Endothelial cell of umbilical vein (primary cell): Measurements from ENCODE around the gene HPS3. TPM values are rescaled to one million over a fixed set of nuclear protein-coding genes. Genes with fewer than 3 reads are reported as not detected.

Experiments used
- BruUV-seq: library from RNA; stranded (reverse); fragments of 400-500 nt; replicated peaks from 2 replicates; lab custom pipeline; 2021; lab: Mats Ljungman, UMichigan
- CTCF ChIA-PET: fragments of 300-600, 350-600 bp; sonication (Branson Sonifier 250); formaldehyde crosslinking; loops from one replicate; lab custom pipeline; 2021; ENCODE audit warnings: antibody characterized with exemption, inconsistent platforms; lab: Charles Lee
- POLR2A ChIA-PET: fragments of 300-600, 350-600 bp; sonication (Branson Sonifier 250); formaldehyde crosslinking; loops from one replicate; lab custom pipeline; 2021; ENCODE audit warnings: antibody characterized with exemption, inconsistent platforms; lab: Charles Lee
- DNase-seq: peaks from one replicate; pipeline ENCODE4 v3.0.0-alpha.2; 2011; ENCODE audit warnings: low read depth, low spot score
- FAIRE-seq: peaks from 2 replicates; lab custom pipeline; 2011; peaks lifted over from hg19 to GRCh38; lab: Jason Lieb, UNC
- H2AFZ ChIP-seq: 2 replicates; pipeline ENCODE4 v1.6.0; 2012; ENCODE audit warnings: low read depth, low read length, control low read depth, inconsistent platforms
- H3K27ac ChIP-seq: 2 replicates; pipeline ENCODE4 v1.5.1; 2011; ENCODE audit warnings: low read depth, mild to moderate bottlenecking, control low read depth, low read length, moderate library complexity; ENCODE audit not compliant: insufficient read depth
- H3K27me3 ChIP-seq, 2 experiments: 2 replicates each; pipeline versions ENCODE4 v1.6.0 to v1.6.1; 2011; ENCODE audit warnings: low read length in 2 of 2, mixed read lengths in 1 of 2; ENCODE audit not compliant: control insufficient read depth in 2 of 2, insufficient read depth in 2 of 2
- H3K36me3 ChIP-seq, 2 experiments: 2 replicates in 1 of 2; 3 replicates in 1 of 2; pipeline ENCODE4 v1.5.1; 2011; ENCODE audit warnings: low read length in 2 of 2, mild to moderate bottlenecking in 1 of 2, moderate library complexity in 1 of 2; ENCODE audit not compliant: control insufficient read depth in 2 of 2, insufficient read depth in 2 of 2; ENCODE audit errors: extremely low read depth in 1 of 2
- H3K4me1 ChIP-seq: 3 replicates; pipeline ENCODE4 v1.5.1; 2011; ENCODE audit warnings: mild to moderate bottlenecking, low read length; ENCODE audit not compliant: control insufficient read depth, insufficient read depth; ENCODE audit errors: extremely low read depth
- H3K4me2 ChIP-seq: 2 replicates; pipeline ENCODE4 v1.6.1; 2011; ENCODE audit warnings: low read length, control low read depth, mixed read lengths; ENCODE audit not compliant: insufficient read depth
- H3K4me3 ChIP-seq, 3 experiments: fragments of 200-600 bp in 1 of 3; sonication (generic), shearing (Covaris generic) in 1 of 3; replicated peaks in 1 of 3; 2 replicates each; pipeline ENCODE4 v1.5.1; 2011 to 2016; ENCODE audit warnings: control low read depth in 3 of 3, low read length in 3 of 3, mild to moderate bottlenecking in 2 of 3, inconsistent platforms in 1 of 3, low read depth in 1 of 3, moderate library complexity in 1 of 3; ENCODE audit not compliant: insufficient read depth in 1 of 3
- H3K79me2 ChIP-seq: 2 replicates; pipeline ENCODE4 v1.6.0; 2012; ENCODE audit warnings: low read length, inconsistent platforms; ENCODE audit not compliant: control insufficient read depth, insufficient read depth
- H3K9ac ChIP-seq: replicated peaks from 2 replicates; pipeline ENCODE3; 2011; ENCODE audit warnings: low read length, control low read depth; ENCODE audit not compliant: insufficient read depth; ENCODE audit errors: extremely low read depth
- H3K9me1 ChIP-seq: replicated peaks from 3 replicates; pipeline ENCODE4 v1.6.0; 2011; ENCODE audit warnings: mild to moderate bottlenecking, low read length; ENCODE audit not compliant: control insufficient read depth, insufficient read depth; ENCODE audit errors: extremely low read depth
- H3K9me3 ChIP-seq: replicated peaks from 2 replicates; pipeline ENCODE4 v1.5.1; 2012; ENCODE audit warnings: low read length, inconsistent platforms; ENCODE audit not compliant: control insufficient read depth, insufficient read depth
- H4K20me1 ChIP-seq: replicated peaks from 2 replicates; pipeline ENCODE3; 2011; ENCODE audit warnings: mild to moderate bottlenecking, low read length; ENCODE audit not compliant: control insufficient read depth, insufficient read depth; ENCODE audit errors: extremely low read depth
- EZH2 ChIP-seq: IDR thresholded peaks from 2 replicates; pipeline ENCODE4 v1.6.1; 2012; ENCODE audit warnings: borderline replicate concordance, low read depth, mild to moderate bottlenecking, moderate library complexity, low read length, inconsistent platforms; ENCODE audit not compliant: severe bottlenecking
- FOS ChIP-seq: IDR thresholded peaks from 2 replicates; pipeline ENCODE4 v1.6.1; 2011; ENCODE audit warnings: mild to moderate bottlenecking, low read length, moderate library complexity, borderline replicate concordance; ENCODE audit not compliant: insufficient read depth
- GATA2 ChIP-seq: IDR thresholded peaks from 2 replicates; pipeline ENCODE4 v1.7.0; 2011; ENCODE audit warnings: low read depth, mild to moderate bottlenecking, moderate library complexity, mixed read lengths, low read length; ENCODE audit not compliant: insufficient read length, insufficient read depth
- JUN ChIP-seq: IDR thresholded peaks from 2 replicates; pipeline ENCODE4 v1.6.1; 2011; ENCODE audit warnings: borderline replicate concordance, low read depth; ENCODE audit not compliant: insufficient read length, insufficient read depth
- MYC ChIP-seq: IDR thresholded peaks from one replicate; pipeline ENCODE4 v1.6.1; 2011; ENCODE audit warnings: mild to moderate bottlenecking, low read depth, low read length
- POLR2A ChIP-seq: IDR thresholded peaks from 2 replicates; pipeline ENCODE4 v1.6.1; 2012; ENCODE audit warnings: low read depth, mild to moderate bottlenecking, control low read depth, low read length
- POLR2AphosphoS5 ChIP-seq: IDR thresholded peaks from 2 replicates; pipeline ENCODE4 v1.6.1; 2012; ENCODE audit warnings: low read depth, mild to moderate bottlenecking, control low read depth, low read length, moderate library complexity; ENCODE audit not compliant: insufficient read depth
- dilution Hi-C: fragments of 300-500 bp; cut with MboI; formaldehyde crosslinking; loops from one replicate; pipeline ENCODE4 v1.15.0; 2019; ENCODE audit warnings: low sequenced_read_pairs; ENCODE audit not compliant: extremely low pct_ligation_motif_present
- intact Hi-C: fragments of 100-400 bp; cut with micrococcal nuclease; formaldehyde crosslinking; loops from one replicate; pipeline ENCODE4 v1.10.0; 2022
- polyA plus RNA-seq, 4 experiments: library from polyadenylated mRNA; depleted of rRNA in 3 of 4; stranded (reverse) in 3 of 4; unstranded in 1 of 4; fragments of >200 nt; gene quantifications; 2 replicates each; pipeline versions ENCODE4 v1.2.1 to v1.2.3, GENCODE V29; 2011 to 2012; ENCODE audit warnings: missing spikeins in 1 of 4
- total RNA-seq: library from RNA; stranded (reverse); gene quantifications from 2 replicates; pipeline ENCODE4 v1.2.3, GENCODE V29; 2021
- TF ChIP-seq, protein P1 (sequence below): IDR thresholded peaks from 2 replicates; pipeline ENCODE4 v1.6.1; 2011; ENCODE audit not compliant: insufficient read depth, insufficient read length
- TF ChIP-seq, protein P2 (sequence below), 2 donors: IDR thresholded peaks; 1 replicate in 1 of 2; 2 replicates in 1 of 2; pipeline ENCODE4 v1.5.1; 2011; ENCODE audit warnings: low read length in 2 of 2, mild to moderate bottlenecking in 2 of 2, moderate library complexity in 2 of 2, control low read depth in 1 of 2, inconsistent platforms in 1 of 2, low read depth in 1 of 2; ENCODE audit not compliant: insufficient read depth in 1 of 2; ENCODE audit errors: extremely low read depth in 1 of 2

HPS3 gene
- total and polyA plus RNA-seq, 2 donors (not counting 3 experiments of a cell fraction or from before 2014, with no cell fraction given): 8.8 to 16.1 TPM

DNA sequence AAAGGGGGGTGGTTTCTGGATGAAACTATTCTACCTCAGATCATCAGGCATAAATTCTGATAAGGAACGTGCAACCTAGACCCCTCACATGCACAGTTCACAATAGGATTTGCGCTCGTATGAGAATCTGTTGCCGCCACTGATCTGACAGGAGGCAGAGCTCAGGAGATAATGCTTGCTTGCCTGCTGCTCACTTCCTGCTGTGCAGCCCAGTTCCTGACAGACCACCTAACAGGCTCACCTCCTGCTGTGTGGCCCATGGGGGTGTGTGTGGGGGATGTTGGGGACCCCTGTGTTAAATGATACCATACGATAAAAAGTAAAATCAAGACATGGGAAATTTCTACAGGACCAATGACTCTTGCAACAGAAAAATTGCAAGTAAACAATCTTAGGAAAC, 68.2 kb downstream of the HPS3 start:
- Histone ChIP-seq H2AFZ (no peak overlapping the region), H4K20me1 (no peaks in the 10 kb centered on the region), H3K9ac (no peak overlapping the region), H3K4me1 (peaks cover 8% of the 10 kb centered on the region), H3K9me1 (no peaks in the 10 kb centered on the region), H3K4me2 (no peak overlapping the region), H3K9me3 (no peaks in the 10 kb centered on the region), H3K4me3 (no peak overlapping the region), H3K27ac (no peak overlapping the region), H3K27me3 (peaks cover 0 to 2% of the 10 kb centered on the region in 2 experiments), H3K79me2 (no peaks in the 10 kb centered on the region), H3K36me3 (no peaks in the 10 kb centered on the region)
- CTCF ChIA-PET: no interaction called here
- no peak for TF ChIP-seq EZH2
- TF ChIP-seq GATA2: no peak
- TF ChIP-seq, protein P1, sequence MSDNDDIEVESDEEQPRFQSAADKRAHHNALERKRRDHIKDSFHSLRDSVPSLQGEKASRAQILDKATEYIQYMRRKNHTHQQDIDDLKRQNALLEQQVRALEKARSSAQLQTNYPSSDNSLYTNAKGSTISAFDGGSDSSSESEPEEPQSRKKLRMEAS: no peak
- TF ChIP-seq FOS: no peak
- no peak for TF ChIP-seq JUN
- TF ChIP-seq MYC: no peak
- TF ChIP-seq POLR2A: no peak
- no peak for TF ChIP-seq POLR2AphosphoS5
- TF ChIP-seq, protein P2, sequence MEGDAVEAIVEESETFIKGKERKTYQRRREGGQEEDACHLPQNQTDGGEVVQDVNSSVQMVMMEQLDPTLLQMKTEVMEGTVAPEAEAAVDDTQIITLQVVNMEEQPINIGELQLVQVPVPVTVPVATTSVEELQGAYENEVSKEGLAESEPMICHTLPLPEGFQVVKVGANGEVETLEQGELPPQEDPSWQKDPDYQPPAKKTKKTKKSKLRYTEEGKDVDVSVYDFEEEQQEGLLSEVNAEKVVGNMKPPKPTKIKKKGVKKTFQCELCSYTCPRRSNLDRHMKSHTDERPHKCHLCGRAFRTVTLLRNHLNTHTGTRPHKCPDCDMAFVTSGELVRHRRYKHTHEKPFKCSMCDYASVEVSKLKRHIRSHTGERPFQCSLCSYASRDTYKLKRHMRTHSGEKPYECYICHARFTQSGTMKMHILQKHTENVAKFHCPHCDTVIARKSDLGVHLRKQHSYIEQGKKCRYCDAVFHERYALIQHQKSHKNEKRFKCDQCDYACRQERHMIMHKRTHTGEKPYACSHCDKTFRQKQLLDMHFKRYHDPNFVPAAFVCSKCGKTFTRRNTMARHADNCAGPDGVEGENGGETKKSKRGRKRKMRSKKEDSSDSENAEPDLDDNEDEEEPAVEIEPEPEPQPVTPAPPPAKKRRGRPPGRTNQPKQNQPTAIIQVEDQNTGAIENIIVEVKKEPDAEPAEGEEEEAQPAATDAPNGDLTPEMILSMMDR (IDR thresholded peaks at IDR 0.05; ENCODE audit: extremely low read depth in 1 of 2, insufficient read depth in 1 of 2, low read depth in 1 of 2, low read length in 2 of 2): no peak
- BruUV-seq: no TSS peak
- DNase-seq: no peak
- FAIRE-seq: no peak
- dilution Hi-C loops (no loop called here), intact Hi-C loops (no loop called here)
- POLR2A ChIA-PET: no interaction called here
